GM18520 (cell line): Measurements from ENCODE around the gene EHD4.

Experiments
- ATAC-seq: cut with Tn5 transposase; IDR thresholded peaks from one replicate; pipeline ENCODE4 v1.9.1; 2021; ENCODE audit not compliant: unreplicated experiment

The EHD4 gene

DNA sequence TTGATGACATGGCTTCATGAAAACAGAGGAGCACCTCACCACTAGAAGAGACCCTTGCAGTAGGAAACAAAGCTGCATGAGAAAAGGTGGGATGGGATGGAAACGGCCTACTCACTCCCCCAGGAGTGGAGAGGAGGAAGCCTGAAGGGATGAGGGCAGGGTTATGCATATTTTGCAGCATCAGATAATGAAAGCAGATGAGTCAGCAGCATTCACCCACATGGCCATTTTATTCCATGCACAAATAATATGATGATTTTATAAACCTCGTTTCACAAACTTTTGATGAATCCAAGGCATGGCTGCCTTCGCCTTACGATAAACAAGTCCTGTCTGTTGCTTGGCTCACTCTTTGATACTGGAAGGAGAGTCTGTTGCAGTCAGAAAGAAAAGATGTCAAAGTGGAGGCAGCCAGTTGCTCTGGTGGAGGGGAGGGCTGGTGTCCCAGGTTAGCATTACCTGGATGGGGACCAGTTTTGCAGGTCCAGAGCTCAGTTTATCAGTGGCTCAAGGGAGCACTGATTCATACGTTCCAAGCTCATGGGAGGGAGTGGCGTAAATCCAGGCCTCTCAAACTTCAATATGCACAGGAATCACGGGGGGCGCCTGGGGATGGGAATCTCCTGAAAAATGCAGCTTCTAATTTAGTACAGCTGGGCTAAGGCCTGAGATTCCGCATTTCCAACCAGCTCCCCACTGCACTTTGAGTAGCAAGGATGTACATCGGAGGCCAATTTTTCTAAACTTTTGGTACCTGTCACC is 9.2 kb upstream of the EHD4 start:
- no peak for ATAC-seq

DNA sequence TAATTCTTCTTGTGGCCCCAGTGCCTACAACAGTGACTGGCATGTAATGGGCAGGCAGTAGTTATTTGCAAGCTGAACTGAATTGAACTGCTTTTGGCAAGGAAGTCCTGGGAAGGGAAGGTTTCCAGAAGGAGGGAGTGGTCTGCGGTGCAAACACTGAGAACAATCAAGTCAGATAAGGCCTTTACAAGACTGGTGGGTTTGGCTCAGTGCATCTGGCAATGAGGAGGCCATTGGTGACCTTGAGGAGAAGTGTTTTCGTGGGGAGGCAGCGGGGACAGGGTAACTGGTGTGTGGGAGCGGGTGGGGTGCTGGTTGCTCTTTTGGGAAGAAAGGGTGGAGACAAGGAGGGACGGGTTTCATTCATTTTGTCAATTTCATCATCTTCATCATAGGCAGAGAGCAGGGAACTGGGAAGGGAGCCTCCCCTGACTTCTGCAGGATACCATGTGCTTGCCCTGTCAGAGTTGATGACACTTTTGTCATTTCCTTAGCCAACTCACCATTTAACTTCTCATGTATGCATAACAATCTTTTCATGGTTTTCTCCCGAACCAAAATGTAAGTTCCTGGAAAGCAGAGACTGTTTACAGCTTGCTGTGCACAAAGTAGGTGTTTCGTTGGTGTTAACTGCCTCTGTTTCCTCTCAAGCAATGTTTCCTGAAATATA is 8.4 kb upstream of the EHD4 start:
- ATAC-seq = no peak

DNA sequence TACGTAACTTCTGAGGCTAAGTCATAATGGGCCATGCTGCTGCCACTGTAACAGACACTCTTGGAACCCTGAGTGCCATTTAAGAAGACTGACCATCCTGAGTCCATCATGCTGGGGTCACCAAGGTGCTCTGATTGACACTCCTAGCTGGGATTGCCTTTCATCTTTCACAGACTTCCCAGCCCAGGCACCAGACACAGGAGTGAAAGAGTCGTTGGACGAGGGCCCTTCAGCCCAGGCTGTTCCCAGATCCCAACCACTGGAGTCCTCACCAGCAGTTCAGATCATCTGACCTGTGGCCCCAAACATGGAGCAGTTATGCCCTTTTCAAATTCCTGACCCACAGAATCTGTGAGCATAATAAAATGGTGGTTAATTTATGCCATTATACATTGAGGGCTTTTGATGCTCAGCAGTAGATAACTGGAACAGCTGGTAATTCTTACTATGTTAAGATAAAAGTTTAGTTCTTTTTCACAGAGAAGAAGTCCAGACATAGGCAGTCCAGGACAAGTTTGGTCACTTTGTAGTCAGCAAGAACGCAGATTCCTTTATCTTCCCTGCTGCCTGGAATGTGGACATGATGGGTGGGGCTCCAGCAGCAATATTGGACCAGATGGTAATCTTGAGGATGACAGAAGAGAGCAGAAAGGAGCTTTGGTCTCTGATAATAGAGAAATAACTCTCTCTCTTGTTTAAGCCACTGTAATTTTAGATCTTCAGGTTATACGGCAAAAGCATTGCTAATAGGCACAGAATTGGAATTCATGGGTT is 7.3 kb upstream of the EHD4 start:
- no peak for ATAC-seq

DNA sequence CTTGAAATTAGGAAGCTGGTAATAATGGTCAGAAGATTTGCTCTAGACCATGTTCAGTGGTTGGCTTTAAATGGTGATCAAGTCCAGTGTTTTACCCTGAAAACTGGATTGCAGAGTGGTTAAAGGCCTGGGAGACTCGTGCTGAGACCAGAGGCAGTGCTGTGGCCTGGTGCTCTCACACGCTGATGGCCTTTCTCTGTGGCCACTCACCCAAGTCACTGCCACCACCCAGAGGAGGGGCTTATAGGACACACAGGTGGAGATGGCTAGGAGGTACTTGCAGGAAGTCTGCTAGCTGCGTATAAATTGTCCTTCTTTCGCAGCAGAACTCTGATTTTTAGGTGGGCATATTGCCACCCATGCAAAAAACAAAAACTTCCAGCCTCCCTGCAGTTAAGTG is 6.2 kb upstream of the EHD4 start:
- ATAC-seq = no peak

DNA sequence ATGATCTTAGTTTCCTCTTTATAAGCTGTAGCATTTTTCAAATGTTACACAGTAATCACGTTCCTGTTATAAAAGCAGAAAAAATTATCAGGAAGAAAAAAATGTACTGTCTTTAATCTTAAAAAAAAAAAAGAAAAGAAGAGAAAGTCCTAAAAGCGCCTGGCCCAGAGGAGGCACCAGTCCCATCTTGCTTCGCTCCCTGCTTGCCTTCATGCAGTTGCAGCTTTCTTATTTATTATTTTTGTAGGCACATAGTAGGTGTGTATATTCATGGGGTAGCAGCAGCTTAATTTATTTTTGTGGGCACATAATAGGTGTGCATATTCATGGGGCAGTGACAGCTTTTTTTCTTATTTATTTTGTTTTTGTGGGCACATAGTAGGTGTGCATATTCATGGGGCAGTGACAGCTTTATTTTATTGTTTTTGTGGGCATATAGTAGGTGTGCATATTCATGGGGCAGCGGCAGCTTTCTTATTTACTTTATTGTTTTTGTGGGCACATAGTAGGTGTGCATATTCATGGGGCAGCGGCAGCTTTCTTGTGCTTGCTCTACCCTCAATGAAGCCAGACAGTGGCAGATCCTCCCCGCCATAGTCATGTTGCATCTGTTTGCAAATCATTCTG is 5.5 kb upstream of the EHD4 start:
- no peak for ATAC-seq

DNA sequence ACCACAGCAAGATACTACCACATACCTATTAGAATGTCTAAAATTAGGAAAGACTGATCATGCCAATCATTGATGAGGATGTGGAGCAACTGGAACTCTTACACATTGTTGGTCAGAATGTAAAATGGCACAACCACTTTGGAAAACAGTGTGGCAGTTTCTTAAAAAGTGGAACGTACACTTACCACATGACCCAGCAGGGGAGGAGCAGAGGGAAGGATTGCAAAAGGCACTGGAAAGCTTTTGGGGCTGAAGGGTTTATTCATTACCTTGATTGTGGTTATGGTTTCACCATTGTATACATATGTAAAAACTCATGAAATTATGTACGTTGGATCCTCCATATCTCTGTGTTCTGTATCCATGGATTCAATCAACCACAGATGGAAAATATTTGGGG is 3.3 kb upstream of the EHD4 start:
- ATAC-seq = no peak

DNA sequence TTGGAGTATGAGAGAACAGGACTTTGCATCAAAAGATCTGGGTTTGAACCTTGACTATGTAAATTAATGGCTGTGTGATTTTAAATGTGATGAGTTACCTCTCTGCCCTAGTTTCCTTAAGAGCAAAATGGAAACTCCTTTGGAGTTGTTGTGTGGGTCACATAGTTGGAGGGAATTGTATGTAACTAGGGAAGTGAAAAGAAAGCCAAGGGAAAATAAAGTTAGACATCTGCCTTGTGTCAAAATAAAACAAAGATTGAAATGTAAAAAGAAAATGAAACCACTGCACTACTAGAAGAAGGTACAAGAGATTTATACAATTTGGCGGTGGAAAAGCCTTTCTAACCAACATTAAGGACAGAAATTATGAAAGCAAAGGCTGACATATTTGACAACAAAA is 1.7 kb upstream of the EHD4 start:
- ATAC-seq = no peak

DNA sequence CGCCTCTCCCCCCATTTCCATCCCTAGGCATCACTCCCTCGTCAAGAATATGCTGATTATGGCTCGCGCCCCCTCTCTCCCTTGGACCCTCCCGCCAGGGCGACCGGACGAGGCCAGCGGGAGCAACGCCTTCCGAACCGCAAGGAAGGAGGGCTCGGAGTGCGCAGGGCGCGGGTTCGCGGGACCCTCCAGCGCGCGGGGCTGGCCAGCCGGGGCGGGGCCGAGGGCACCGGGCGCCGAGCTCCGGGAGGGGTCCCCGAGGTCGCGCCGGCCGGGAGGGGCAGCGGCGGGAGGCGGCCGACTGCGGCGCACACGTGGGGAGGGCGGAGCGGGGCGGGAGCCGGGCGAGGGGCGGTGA is 483 bp downstream of the EHD4 start:
- peak; percentile 4 for ATAC-seq

DNA sequence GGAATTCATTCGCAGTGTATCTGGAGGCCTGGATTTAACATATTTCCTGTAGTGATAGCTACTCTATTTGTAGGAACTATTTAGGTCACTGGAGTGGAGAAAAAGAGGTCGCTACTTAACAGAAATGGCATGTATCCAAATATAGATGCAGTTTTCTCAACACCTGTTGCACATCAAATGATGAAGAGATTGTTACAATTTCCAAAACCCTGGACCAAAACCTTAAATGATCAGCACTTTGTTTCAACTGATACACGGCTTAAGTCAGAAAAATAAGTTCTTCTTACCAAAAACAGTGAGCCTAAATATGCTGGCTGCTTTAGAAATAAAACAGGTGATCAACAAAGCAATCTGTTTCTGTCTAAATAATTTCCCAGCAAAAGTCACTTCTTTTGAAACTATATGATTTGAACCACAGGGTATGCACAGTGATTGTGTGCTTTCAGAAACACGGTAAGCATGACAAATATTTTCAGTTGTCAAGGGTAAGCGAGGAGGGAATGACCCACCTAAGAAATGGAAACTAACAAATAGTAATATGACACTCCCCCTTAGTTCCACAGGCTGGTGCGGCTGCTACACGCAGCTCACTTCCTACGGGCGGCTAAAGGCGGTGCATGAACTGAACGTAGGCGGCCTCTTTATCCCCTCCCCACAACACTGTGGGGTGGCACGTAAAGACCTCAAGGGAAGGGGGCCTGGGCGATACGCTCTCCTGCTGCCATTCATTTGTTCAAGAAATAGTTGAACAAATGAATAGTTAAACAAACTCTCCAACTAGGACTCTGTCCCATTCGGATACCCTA is 1.1 kb downstream of the EHD4 start:
- ATAC-seq = peak; percentile 29

DNA sequence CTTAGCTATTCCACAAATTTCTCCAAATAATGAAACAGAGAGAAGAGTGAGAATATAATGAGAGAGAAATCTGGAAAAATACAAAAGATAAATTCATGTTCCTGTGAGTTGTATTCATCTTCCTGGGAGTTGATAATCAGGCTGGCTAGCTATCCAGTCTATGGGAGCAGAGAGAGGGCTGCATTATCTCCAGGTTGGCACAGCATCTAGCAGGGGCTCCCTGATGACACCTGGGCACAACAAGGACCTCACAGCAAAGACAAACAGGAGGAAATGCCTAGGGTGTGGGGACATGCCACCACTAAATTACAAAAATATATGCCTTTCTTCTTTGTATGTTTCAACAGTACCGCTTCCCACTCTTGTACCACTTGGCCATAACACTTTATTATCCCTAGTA is 1.9 kb downstream of the EHD4 start:
- ATAC-seq = no peak

DNA sequence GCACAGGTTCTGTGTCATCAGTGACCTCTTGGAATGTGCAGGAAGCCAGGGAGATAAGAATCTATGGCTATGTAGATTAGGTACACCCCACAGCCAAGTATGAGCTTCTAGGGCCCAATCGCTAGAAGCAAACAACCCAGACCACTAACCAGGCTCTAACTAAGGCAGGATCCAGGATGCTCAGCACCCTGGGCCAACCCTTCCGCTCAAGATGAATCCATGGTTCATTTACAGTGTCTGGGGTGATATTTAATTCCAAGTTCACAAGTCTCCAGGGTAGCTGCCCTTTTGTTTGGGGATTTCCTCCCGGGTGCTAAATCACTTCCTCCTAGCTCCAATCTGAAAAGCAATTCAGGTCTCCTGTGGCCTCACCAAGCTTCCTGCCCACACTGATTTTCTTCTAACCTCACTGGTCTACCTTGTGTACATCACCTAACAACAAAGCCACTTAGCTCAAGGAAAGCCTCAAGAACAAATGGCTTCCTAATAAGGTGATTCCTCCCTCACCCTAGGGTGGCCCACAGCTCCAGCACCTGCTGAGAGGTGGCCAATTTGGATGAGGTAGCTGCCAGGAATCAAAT is 2.4 kb downstream of the EHD4 start:
- ATAC-seq = no peak

DNA sequence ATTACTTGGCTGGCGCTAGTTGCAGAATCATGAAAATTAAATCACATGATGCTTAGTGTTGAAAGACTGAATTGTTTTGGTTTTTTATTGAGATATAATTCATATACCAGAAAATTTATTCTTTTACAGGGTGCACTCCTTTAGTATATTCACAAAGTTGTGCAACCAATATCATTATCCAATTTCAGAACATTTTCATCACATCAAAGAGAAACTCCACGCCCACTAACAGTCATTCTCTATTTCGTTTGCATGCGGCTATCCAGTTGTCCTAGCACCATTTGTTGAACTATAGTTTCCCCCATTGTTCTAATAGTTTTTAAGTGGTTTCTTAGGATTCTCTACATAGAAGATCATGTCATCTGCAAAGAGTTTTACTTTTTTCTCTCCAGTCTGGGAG is 3.7 kb downstream of the EHD4 start:
- no peak for ATAC-seq

DNA sequence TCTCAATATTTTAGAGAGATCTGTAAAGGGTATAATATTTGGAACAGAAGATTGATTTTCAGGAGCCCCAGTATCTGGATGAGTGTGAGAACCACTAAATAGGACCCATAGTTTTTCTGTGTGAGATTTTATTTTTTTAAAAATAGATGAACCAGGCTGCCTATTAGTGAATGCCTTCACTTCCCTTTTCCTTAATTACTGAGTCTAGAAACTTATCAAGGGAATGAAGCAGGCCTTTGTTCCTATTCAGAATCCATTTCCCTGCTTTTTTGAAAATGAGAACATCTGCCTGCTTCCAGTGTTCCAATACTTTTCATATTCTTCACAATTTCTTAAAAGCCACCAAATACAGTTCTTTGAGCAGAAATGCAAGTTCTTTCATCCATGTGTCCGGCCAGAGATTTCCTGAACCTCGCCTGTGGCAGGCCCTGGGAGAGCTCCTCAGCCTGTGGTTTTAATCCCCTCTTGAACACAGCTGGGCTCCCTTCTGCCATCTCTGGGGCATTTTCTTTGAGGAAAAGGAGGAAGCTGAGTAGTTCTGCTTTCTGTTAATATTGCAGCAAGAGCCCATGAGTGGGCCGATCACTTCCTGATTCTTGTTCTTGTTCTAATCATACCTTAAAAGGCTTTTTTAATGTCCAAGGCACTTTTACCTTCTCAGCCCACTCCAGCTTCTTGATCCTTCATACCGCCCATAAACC is 4.7 kb downstream of the EHD4 start:
- ATAC-seq = no peak

DNA sequence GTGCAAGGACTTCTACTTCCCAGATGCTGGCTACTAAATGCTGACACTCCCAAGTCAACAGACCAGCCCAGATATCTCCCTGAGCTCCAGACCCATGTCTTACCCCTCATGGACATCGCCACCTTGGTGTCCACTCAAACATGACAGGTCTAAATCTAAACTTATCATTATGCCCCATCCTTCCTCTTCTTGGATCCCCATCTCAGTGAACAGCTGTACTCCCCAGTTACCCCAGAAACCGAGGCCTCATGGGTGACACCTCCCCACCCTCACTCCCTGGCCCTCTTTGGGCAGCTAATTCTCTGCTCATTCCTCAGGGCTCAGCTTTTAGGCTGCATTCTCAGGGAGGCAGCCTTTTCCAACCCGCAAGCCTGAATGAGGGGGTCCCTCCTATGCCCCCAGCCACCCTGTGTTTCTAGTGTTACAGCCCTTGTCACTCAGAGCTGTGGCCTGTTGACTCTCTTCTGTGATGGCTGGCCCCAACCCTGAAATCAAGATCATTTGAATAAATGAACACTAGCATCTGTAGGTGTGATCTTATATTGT is 5.4 kb downstream of the EHD4 start:
- ATAC-seq = no peak

DNA sequence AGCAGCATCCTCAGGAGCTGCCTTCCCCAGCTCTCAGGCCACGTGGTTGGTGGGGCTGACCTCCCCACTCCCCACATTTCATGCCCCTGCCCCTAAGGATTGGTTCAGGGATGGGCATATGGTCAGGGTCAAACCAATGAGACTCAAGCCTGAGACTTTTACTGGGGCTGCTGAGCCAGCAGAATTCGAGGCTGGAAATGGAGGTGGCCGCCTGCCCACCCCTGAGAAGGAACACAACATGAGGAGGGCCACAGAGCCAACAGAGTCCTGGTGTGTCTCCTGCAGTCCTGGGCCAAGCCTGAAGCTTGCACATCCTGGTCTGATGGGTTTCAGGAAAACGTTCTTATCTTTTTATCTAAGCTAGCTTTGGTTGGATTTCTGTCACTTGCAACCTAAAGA is 5.9 kb downstream of the EHD4 start:
- ATAC-seq = no peak

DNA sequence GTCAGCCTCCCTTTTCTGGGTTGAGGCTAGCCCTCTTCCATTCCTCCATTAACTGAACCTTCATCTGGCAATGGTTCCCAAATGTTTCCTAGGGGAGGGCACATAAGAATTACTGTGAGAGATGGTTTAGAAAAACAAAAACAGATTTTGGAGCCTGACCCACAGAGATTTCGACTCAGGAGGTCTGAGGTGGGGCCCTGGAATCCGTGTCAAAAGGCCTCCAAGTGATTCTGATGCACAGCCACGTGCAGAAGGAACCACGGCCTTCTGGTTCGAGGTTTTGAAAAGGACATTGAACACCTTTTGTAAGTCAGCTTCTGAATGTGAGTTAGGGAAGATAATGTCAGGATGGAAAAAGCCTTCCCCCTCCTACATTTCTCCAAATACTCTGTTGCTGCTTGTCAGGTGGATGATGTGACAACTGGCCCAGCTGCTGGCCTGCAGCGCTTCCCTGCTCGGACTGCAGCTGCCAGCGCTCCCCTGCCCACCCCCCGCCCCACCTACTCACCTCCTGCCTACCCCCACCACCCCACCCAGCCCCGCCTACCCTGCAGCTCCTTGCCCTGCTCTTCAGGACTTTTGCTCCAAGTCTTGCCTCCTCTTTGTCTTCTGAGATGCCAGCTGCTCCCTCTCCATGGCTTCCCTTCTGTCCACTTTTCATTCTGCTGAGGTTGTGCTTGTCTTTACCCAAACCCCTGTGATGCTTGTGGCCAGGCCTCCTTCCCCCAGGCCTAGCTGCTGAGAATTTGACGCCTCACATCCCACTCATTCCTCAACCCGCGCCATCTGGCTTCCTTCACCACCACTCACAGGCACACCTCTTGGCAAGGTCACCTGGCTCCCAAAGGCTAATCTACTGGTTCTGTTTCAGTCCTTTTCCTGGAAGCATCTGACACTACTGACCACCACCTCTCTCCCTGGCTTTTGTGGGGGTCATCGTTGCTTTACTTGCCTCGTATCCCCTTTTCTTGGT is 6.6 kb downstream of the EHD4 start:
- no peak for ATAC-seq

DNA sequence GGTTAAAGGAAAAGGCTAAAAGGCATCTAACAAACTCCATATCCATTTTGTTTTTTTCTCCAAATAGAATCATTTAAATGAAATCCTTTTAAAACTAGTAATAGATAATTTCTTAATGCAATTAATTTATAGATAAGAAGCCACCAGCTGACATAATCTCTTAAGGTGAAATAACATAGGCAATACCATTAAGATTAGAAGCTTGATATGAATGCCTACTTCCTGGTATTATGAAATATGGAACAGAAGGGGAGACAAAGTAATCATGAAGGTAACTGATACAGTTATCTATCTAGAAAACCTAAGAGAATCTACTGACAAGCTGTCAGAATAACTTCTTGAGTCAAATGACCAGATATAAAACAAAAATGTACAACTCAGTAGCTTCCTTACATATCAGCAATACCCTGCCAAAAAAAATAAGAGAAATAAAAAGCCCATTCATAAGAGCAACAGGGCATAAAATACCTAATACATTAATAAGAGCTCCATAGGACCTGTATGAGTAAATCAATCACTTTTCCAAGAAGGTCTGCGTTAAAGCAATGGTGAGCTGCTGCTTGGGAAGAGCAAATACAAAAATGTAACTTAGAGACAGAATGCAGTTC is 10.7 kb downstream of the EHD4 start:
- ATAC-seq = no peak

DNA sequence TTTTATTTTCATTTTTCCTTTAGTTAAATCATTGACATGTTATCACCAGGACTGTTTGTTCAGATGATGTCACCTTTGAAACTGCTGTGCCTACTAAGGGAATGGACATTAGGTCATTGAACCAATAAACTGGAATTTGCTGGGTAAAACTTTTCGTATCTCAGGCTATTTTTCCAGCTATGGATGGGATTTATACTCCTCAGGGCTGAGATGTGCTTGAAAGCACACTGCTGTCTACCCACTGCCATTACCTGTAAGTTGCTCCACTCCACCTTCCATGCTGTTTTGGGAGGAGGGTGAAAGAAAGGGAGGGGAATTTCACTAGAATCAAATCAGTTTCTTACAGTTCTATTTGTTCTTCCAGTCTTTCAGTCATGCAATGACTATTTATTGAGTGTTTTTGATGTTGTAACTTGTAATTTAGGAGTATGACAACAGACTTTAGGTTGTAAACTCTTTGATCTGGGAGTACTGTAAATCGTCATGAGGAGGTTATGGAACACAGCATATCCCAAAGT is 11.3 kb downstream of the EHD4 start:
- no peak for ATAC-seq
